HG02642 (cell line): Measurements from ENCODE around the gene ECPAS.
A peak's percentile ranks its signal among the peaks of the same experiment; 100 is the strongest.
"Not testable (repeated sequence)": the region's sequence is repeated elsewhere in the genome, so short reads cannot be mapped to it uniquely, and the experiment has no call there.

ENCODE experiments used
- ATAC-seq: cut with Tn5 transposase; IDR thresholded peaks from one replicate; pipeline ENCODE4 v1.9.1; 2021; ENCODE audit warnings: mild to moderate bottlenecking; ENCODE audit not compliant: unreplicated experiment, poor library complexity

Gene ECPAS

GRCh38 chr9:111423389-111423788 lies 60.8 kb downstream of the ECPAS start:
- no peak for ATAC-seq

DNA sequence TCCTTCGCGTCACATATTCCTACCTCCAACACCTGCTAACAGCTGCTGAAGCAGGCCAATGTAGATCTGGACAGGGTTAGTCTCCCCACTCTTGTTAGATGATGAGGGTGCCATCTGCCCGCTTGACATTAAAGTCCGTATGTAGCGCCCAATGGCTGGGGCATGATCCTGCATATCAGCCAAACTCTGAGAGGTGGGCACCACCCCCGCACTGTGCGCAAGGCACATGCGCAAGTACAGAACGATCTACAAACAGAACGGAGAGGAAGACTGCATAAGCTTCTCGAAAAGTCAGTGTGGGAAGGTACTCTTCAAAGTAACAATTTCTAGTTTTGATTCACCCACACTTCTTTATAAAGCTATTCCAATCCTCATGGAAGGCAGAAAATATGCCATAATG lies 69.8 kb downstream of the ECPAS start:
- no peak for ATAC-seq

GRCh38 chr9:111413996-111414395 lies 70.2 kb downstream of the ECPAS start:
- no peak for ATAC-seq

- no peak for ATAC-seq
These were observed 71.9 kb downstream of the ECPAS start for GRCh38 chr9:111412280-111412679.

- no peak for ATAC-seq
These were observed 72.9 kb downstream of the ECPAS start for GRCh38 chr9:111411266-111411665.

DNA sequence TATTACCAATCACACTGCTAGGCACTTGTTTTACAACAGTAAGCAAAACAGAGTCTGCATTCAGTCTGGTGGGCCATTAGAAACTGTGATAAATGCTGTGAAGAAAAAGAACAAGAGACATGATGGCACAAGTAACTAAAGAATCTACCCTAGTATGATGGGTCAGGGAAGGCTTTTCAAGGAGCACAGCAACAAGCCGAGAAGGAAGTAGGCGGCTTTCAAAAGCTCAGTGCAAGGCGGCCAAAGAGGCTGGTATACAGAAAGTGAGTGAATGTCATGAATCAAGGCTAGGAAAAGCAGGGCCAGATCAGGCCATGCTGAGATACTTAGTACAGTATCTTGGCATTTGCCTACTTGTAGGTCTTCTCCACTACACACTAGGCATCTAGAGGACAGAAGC lies 76.4 kb downstream of the ECPAS start:
- ATAC-seq = no peak

DNA sequence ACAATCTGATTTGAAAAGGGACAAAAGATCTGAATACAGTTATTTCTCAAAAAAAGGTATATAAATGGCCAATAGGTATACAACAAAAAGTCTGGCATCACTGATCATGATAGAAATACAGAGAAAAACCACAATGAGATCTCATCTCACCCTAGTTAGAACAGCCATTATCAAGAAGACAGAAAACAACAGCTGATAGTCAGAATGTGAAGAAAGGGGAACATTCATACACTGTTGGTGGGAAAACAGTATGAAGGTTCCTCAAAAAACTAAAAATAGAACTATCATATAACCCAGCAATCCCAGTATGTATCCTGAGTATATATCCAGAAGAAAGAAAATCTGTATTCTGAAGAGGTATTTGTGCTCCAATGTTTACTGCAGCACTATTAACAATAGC lies 78.5 kb downstream of the ECPAS start:
- no peak for ATAC-seq

DNA sequence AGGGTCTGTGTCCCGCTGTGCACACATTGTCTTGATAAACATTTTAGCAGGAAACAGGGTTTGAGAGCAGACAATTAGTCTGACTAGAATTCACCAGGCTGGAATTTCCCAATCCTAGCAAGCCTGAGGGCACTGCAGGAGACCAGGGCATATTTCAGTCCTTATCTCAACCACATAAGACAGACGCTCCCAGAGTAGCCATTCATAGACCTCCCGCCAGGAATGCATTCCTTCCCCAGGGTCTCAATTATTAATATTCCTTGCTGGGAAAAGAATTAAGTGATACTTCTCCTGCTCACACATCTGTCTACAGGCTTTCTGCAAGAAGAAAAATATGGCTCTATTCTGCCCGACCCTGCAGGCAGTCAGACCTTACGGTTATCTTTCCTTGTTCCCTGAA lies 82.7 kb downstream of the ECPAS start:
- ATAC-seq = not testable (repeated sequence)

DNA sequence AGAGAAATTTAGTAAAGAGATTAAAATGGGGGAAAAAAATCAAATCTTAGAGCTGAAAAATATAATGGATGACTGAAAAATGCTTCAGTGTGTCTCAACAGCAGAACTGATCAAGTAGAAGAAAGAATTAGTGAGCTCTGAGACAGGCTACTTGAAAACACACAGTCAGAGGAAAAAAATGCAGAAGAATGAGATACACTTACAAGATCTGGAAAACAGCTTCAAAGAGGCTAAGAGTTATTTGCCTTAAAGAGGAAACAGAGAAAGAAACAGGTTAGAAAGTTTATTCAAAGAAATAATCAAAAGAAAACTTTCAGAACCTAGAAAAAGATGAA lies 83.7 kb downstream of the ECPAS start:
- ATAC-seq = no peak

- ATAC-seq = no peak
These were observed 84.2 kb downstream of the ECPAS start for GRCh38 chr9:111399772-111400563.

DNA sequence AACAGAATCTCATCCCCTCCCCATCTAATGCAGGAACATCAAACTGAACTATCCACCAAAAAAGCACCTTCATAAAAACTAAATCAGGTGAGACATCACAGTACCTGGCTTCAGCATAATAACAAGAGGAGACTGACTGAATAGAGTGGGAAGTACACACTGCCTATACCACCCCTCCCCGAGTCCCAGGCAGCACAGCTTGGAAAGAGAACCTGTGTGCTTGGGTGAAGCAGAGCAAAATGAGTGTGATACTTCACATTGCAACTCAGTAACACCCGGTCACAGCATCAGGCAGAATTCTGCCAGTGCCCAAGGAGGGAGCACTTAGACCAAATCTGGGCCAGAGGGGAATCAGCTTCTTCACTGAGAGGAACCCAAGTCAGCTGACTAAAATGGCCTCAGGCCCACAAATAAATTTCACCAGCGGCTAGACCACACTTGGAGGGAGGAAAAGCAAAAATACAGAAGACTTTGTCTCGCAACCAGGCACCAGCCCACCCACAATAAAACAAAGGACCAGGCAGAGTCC lies 84.9 kb downstream of the ECPAS start:
- no peak for ATAC-seq

DNA sequence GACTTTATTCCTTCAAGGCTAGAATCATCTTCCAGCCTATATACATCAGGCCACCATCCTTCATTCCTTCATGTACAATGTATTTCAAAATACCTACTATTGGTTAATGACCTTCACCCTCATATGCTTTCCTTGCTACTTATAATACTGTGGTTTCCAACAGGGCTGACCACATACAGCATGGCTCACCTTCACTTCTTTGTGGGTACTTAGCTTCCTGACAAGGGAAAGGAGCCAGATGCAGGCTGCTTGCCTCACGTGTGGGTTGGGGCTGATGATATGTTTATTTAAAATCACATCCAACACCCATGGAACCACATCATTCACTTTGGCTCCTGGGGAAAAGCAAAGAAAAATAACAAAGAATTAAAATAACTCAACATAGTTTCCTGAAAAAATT lies 90.2 kb downstream of the ECPAS start:
- ATAC-seq = no peak

GRCh38 chr9:111389406-111389805 lies 94.8 kb downstream of the ECPAS start:
- ATAC-seq = no peak

DNA sequence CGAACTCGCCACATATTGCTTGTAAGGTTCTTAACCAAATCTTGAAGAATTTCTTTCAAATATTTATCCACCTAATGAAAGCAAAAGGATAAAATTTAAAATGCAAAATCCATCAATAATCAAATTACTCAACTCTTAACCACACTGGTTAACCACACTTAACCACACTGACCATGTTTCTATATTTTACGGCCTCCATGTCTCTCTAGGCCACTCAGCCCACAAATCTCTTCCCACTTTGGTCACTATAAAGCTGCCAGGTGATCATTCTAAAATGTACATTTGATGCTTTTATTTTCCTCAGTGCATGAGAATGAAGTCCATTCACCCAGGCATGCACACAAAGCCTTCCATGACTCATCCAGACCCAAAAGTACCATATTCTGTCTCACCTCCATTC lies 97.8 kb downstream of the ECPAS start:
- ATAC-seq = peak; percentile 50

- ATAC-seq = no peak
These were observed 103.2 kb downstream of the ECPAS start for GRCh38 chr9:111381006-111381405.

DNA sequence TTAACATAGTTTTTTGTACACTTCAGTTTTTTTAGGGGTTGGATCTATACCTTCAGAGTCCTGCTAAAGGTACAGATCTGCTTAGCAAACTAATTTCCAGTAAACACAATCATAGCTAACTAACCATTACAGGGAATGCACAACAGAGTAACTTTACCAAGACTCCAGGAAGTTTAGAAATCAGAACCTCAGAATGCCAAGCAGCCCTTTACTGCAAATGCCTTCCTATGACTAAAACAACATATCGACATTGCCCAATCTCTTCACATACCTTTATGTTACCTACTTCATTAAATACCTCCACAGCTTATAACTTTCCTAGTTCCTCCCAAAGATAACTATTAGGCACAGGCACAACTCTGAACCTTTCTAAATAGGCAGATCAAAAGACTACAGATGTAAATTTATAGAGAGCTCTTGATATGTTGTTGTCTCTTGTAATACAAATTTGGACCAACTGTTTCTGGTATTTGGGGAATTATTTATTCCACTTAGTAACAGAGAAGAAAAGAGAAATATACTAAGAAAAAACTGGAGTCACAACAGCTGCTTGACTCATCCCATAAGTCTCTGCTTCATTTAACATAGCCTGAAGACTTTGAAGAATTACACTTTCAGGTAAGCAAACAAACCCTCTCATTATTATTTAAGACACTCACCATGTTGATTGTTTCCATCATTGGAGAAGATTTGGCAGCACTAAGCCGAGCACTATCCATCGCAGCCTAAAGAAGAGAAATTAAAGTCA lies 108.2 kb downstream of the ECPAS start:
- ATAC-seq = no peak

DNA sequence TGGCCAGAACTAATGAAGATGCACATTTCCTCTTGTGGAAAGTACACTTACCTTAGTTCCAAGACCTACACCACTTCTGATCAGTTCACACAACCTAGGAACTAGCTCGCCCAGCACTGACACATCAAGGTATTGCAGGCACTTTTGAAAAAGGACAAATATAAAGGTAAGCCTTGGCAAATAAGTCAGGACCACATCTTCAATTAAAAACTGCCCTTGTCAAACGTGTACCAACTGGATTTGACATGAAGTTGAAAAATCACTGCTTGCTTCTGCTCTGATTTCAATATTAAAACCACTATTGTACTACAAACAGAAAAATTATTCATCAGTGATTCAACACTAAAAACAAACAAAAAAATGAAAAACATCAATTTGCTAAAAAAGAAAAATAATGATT lies 109.1 kb downstream of the ECPAS start:
- ATAC-seq = no peak

DNA sequence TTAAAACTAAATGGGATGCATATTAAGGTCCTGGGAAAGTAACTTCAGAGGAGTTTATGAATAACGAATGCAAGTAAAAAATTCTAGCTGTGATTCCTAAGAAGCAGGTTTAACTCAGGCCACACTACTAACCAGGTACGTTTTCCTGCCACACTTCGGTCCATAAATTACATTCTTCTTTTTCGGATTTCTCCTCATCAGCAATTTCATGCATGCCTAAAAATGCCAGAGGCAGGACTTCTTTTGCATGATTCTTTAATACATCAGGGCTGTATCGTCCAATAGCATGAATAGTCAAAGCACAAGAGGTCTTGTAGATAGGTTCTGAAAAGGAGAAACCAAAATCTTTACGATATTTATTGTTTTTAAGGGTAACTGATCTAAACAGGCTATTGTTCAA lies 111.9 kb downstream of the ECPAS start:
- no peak for ATAC-seq

DNA sequence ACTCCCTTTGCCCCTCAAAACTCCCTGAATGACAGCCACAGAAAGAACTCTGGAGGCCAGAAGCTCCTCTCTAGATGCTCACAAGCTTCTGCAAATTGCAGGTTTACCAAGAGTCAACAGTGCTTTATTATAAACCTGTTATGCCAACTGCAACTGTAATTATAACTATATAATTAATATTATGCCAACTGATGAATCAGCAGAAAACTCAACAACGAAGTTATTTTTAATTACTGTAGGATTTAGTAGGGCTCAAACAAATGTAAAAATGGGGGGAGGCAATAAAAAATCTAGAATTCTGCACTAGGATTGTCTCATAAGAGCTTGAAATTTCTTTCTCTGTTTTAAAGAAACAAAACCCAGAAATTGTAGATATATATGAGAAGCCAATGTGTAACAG lies 117.2 kb downstream of the ECPAS start:
- no peak for ATAC-seq

GRCh38 chr9:111362526-111362925 lies 121.7 kb downstream of the ECPAS start:
- ATAC-seq = no peak

DNA sequence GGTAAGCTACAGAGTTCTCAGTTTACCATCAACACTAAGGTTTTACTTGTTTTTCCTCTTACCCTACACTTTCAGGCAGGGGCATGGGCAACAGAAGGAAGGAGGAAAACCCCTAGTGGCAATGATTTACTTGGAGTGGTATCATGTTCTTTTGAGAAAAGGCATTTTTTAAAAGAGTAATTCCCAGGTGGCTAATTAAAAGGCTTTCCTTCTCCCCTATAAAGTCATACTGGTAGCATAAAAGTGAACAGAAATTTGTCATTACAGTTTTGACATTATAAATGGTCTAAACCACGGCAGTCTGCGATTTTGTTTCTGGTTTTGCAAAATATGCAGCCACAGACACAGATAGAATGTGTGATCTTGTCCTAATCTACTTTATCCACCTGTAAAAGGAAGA lies 123.3 kb downstream of the ECPAS start:
- peak; percentile 60 for ATAC-seq
